Adrenal gland (tissue), 5 donors: Measurements from ENCODE around the gene JPT1.

Experiments
- POLR2A ChIP-seq, 2 donors: fragments of 450-650 bp; IDR thresholded peaks; one replicate each; pipeline ENCODE4 v1.6.1; 2017; ENCODE audit warnings: antibody characterized with exemption in 2 of 2, mild to moderate bottlenecking in 2 of 2, moderate library complexity in 1 of 2
- TF ChIP-seq, protein P1 (sequence below), 6 experiments: fragments of 450-650 bp in 4 of 6; fragments of 200-600 bp in 2 of 6; sonication (generic) in 1 of 6; IDR thresholded peaks; 1 replicate in 5 of 6; 2 replicates in 1 of 6; pipeline versions ENCODE4 v1.5.1 to v1.8.0; 2016 to 2021; ENCODE audit warnings: antibody characterized with exemption in 6 of 6, mild to moderate bottlenecking in 2 of 6, moderate library complexity in 1 of 6
- donor health status: DM: no; HTN: no; CAD: no.

DNA sequence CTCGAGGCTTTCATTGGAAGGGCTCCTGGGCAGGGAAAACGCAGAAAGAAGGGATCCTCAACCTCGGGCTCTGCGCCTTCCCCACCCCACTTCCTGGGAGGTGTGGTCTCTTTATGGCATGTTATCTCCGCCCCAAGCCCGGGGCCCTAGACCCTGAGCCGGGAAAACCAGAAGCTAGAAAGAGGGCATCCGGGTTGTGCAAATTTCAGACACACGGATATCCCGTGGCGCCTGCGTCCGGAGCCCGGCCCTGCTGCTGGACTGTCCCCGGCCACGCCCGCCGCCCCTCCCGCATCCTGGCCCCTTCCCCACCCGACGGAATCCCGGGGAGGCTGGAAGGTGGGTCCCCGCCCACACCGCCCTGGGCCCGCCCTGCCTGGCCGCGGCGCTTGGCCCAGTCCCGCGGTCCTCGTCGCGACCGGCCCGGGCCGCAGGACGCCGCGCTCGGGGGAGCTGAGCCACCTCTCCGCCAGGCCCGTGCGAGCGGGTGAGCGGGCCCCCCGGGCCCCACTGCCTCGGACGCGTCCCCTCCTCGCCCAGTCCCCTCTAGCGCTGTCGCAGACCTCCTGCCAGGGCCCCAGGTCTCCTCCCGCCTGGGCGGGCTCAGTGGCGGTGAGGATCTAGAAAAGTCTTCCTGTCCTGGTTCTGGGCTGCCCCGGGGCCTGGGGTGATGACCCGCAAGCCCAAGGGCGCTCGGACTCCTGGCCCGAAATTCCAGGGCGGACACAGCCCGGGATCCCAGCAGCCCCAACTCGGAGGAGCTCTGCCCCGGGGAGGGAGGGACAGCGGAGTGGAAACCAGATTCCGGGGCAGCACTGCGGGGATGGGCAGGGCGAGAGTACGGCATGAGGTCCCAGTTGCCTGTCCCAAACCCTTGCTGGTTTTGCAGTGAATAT lies 66.5 kb downstream of the JPT1 start, which contains the start of gene SLC16A5:
- TF ChIP-seq, protein P1, sequence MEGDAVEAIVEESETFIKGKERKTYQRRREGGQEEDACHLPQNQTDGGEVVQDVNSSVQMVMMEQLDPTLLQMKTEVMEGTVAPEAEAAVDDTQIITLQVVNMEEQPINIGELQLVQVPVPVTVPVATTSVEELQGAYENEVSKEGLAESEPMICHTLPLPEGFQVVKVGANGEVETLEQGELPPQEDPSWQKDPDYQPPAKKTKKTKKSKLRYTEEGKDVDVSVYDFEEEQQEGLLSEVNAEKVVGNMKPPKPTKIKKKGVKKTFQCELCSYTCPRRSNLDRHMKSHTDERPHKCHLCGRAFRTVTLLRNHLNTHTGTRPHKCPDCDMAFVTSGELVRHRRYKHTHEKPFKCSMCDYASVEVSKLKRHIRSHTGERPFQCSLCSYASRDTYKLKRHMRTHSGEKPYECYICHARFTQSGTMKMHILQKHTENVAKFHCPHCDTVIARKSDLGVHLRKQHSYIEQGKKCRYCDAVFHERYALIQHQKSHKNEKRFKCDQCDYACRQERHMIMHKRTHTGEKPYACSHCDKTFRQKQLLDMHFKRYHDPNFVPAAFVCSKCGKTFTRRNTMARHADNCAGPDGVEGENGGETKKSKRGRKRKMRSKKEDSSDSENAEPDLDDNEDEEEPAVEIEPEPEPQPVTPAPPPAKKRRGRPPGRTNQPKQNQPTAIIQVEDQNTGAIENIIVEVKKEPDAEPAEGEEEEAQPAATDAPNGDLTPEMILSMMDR (IDR thresholded peaks at IDR 0.05): no peak
- peak in 1 of 2 donors; percentile 32 for TF ChIP-seq POLR2A (IDR thresholded peaks at IDR 0.05)
